Psoas muscle (tissue), 8 donors: ENCODE results near the gene HMOX1. TPM values are rescaled to one million over a fixed set of nuclear protein-coding genes. Genes with fewer than 3 reads are reported as not detected.
A peak's percentile ranks its signal among the peaks of the same experiment; 100 is the strongest.
"Not testable (repeated sequence)": the region's sequence is repeated elsewhere in the genome, so short reads cannot be mapped to it uniquely, and the experiment has no call there.

Experiments used
- ATAC-seq, 4 donors: fragments of 200-7000 bp; cut with Tn5 transposase; one replicate each; pipeline ENCODE4 v1.9.1; 2020; ENCODE audit warnings: moderate library complexity in 3 of 4, mild to moderate bottlenecking in 2 of 4
- DNase-seq, 2 donors: peaks; one replicate each; pipeline ENCODE4 v3.0.0-alpha.2; 2020
- H3K27ac ChIP-seq: fragments of 200-600 bp; one replicate; pipeline ENCODE4 v1.8.0; 2022
- H3K27me3 ChIP-seq, 3 donors: fragments of 200-600 bp in 1 of 3; one replicate each; pipeline versions ENCODE4 v1.6.1 to v1.8.0; 2013 to 2022; ENCODE audit warnings: low read length in 2 of 3, mild to moderate bottlenecking in 2 of 3, moderate library complexity in 1 of 3; ENCODE audit not compliant: insufficient read depth in 3 of 3
- H3K36me3 ChIP-seq, 2 donors: fragments of 200-600 bp in 1 of 2; one replicate each; pipeline versions ENCODE4 v1.6.1 to v1.8.0; 2013 to 2022; ENCODE audit warnings: low read depth in 1 of 2, mild to moderate bottlenecking in 1 of 2, moderate library complexity in 1 of 2; ENCODE audit not compliant: insufficient read depth in 1 of 2
- H3K4me1 ChIP-seq: fragments of 200-600 bp; one replicate; pipeline ENCODE4 v1.8.0; 2022
- H3K4me3 ChIP-seq: fragments of 200-600 bp; one replicate; pipeline ENCODE4 v1.8.0; 2022; ENCODE audit warnings: mild to moderate bottlenecking
- H3K9me3 ChIP-seq: fragments of 200-600 bp; one replicate; pipeline ENCODE4 v1.8.0; 2022
- WGBS, 3 donors: extraction: QIAGEN DNeasy Blood & Tissue Kit; methylation state at CpG; one replicate each; pipeline versions ENCODE4 v1.1.6 to v1.1.7; 2013; 5-methylcytosine and 5-hydroxymethylcytosine counted together
- intact Hi-C, 2 donors: fragments of 100-400 bp; cut with DNase I; formaldehyde crosslinking; loops; one replicate each; pipeline versions ENCODE4 v1.11.0 to v1.14.2; 2022
- polyA plus RNA-seq, 3 donors: library from polyadenylated mRNA; stranded (reverse); fragments of 200-250 nt; gene quantifications; one replicate each; pipeline ENCODE4 v1.2.3, GENCODE V29; 2013
- total RNA-seq, 4 donors: library from RNA; stranded (reverse); fragmentation: NEBNext Ultra II Directional in 2 of 4; extraction: Animal tissue kit (Norgen Biotek cat#: 25700) in 2 of 4; gene quantifications; one replicate each; pipeline versions ENCODE4 v1.2.1 to v1.2.4, GENCODE V29; 2021 to 2023
- TF ChIP-seq, protein P1 (sequence below): fragments of 200-600 bp; IDR thresholded peaks from one replicate; pipeline ENCODE4 v1.8.0; 2022; ENCODE audit warnings: antibody characterized with exemption
- donor health status: healthy with polysubstance abuse.
- donor health status: DM: no; HTN: no; CAD: no; lungs with moderate emphysema.
- donor health status: Bipolar disorder and iron deficiency.
- donor health status: healthy.
- donor health status: DM: yes; HTN: yes; CAD: no.
- donor health status: DM: no; HTN: no; CAD: no.
- donor health status: DM: no; HTN: no; CAD: no.
- donor health status: DM: yes; HTN: yes; CAD: no.

The HMOX1 gene
- total and polyA plus RNA-seq, 7 donors = 20.5 to 249 (median 75.0) TPM

DNA sequence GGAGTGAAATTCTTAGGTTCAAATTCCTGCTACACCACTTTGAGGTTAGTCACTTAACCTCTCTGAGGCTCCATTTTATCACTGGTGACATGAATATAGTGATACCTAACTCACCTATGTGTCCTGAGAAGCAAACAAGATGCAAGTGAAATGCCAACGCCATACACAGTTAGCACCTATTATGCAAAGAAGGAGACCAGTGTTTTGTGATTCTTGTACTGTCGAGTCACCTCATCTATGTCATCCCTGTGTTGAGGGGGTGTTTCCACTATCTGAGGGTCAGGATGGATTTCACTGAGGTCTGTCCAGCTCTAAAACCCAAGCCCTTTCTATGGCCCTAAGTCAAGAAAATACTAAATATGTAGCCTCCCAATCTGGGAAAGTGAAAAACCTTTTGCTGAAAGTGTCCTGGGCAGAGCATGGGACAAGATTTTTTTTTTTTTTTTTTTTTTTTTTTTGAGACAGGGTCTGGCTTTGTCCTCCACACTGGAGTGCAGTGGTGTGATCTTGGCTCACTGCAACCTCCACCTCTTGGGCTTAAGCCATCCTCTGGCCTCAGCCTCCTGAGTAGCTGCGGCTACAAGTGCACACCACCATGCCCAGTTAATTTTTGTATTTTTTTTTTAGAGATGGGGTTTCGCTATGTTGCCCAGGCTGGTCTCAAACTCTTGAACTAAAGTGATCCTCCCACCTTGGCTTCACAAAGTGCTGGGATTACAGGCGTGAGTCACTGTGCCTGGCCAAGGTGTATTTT lies 14.1 kb downstream of the HMOX1 start:
- peaks cover 4% of the 10 kb centered on the region for H3K4me1 ChIP-seq
- H3K36me3 ChIP-seq = peaks cover 0 to 45% of the 10 kb centered on the region in 2 donors
- TF ChIP-seq, protein P1, sequence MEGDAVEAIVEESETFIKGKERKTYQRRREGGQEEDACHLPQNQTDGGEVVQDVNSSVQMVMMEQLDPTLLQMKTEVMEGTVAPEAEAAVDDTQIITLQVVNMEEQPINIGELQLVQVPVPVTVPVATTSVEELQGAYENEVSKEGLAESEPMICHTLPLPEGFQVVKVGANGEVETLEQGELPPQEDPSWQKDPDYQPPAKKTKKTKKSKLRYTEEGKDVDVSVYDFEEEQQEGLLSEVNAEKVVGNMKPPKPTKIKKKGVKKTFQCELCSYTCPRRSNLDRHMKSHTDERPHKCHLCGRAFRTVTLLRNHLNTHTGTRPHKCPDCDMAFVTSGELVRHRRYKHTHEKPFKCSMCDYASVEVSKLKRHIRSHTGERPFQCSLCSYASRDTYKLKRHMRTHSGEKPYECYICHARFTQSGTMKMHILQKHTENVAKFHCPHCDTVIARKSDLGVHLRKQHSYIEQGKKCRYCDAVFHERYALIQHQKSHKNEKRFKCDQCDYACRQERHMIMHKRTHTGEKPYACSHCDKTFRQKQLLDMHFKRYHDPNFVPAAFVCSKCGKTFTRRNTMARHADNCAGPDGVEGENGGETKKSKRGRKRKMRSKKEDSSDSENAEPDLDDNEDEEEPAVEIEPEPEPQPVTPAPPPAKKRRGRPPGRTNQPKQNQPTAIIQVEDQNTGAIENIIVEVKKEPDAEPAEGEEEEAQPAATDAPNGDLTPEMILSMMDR = no peak
- no peak overlapping the region for H3K27ac ChIP-seq
- intact Hi-C loops = no loop called here
- no peak for ATAC-seq
- H3K4me3 ChIP-seq = no peak overlapping the region
- no peak for DNase-seq
- no peaks in the 10 kb centered on the region for H3K27me3 ChIP-seq
- 90 to 93% (median 91%) methylated on average over 5 of the region's 5 CpGs for WGBS, 3 donors
- H3K9me3 ChIP-seq = no peaks in the 10 kb centered on the region

DNA sequence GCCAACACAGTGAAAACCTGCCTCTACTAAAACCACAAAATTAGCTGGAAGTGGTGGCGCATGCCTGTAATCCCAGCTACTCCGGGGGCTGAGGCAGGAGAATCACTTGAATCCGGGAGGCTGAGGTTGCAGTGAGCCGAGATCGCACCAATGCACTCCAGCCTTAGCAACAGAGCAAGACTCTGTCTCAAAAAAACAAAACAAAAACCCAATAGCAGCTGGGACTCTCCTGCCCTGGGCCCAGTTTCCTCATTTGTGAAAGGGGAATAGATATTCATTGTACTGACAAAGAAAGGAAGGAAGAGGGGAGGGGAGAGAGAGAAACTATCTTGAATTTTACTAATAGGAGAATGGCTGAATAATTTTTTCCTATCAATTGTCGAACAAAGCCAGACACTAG lies 15.7 kb downstream of the HMOX1 start:
- H3K4me3 ChIP-seq, intact Hi-C loops, ATAC-seq, DNase-seq, H3K27ac ChIP-seq, H3K27me3 ChIP-seq, H3K4me1 ChIP-seq, H3K9me3 ChIP-seq: not testable (repeated sequence)
- peaks cover 0 to 30% of the 10 kb centered on the region in 2 donors for H3K36me3 ChIP-seq
- 57 to 65% (median 64%) methylated on average over 6 of the region's 6 CpGs for WGBS, 3 donors

DNA sequence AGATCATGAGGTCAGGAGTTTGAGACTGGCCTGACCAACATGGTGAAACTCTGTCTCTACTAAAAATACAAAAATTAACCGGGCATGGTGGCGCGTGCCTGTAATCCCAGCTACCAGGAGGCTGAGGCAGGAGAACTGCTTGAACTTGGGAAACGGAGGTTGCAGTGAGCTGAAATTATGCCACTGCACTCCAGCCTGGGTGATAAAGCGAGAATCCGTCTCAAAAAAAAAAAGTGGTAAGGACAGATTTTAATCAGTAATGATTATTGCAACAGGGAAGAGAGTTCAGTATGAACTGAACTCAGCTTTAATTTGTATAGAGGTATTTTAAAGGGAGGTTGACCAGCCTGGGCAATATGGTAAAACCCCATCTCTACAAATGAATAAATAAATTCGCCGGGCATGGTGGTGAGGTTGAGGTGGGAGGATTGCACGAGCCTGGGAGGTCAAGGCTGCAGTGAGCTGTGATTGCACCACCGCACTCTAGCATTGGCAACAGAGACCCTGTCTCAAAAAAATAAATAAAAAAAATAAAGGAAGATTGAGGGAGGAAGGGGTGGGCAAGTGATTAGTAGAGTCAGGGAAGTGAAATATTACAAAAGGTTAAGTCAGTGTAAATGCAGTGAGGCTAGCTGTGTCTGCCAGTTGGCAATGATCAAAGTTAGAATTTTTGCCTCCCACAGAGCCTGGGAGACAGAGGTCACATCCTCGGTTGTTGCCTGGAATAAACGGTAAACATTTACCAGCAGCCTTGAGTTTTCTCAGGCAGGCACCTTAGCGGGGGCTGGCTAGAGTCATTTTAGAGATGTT lies 16.4 kb downstream of the HMOX1 start:
- TF ChIP-seq, protein P1 = no peak
- H3K4me1 ChIP-seq = peaks cover 9% of the 10 kb centered on the region
- no peaks in the 10 kb centered on the region for H3K9me3 ChIP-seq
- H3K27me3 ChIP-seq = no peaks in the 10 kb centered on the region
- H3K36me3 ChIP-seq = peaks cover 0 to 23% of the 10 kb centered on the region in 2 donors
- no peak for ATAC-seq
- intact Hi-C loops = no loop called here
- no peak overlapping the region for H3K27ac ChIP-seq
- WGBS, 3 donors = 72 to 76% (median 75%) methylated on average over 13 of the region's 13 CpGs
- H3K4me3 ChIP-seq = no peak overlapping the region
- no peak for DNase-seq

DNA sequence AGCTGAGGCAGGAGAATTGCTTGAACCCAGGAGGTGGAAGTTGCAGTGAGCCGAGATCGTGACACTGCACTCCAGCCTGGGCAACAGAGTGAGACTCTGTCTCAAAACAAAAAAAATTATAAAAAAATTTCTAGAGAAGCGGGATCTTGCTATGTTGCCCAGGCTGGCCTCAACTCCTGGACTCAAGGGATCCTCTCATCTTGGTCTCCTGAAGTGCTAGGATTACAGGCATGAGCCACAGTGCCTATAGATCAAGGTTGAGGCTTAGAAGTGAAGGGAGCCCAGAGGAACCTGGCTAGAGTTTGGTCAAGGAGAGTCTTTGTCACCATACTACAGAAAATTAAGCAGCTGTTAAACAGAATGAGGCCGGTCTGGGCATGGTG lies 17.7 kb downstream of the HMOX1 start:
- Histone ChIP-seq H3K27me3 (no peaks in the 10 kb centered on the region), H3K9me3 (no peaks in the 10 kb centered on the region), H3K4me3 (no peak overlapping the region), H3K4me1 (peaks cover 9% of the 10 kb centered on the region), H3K36me3 (peaks cover 0 to 18% of the 10 kb centered on the region in 2 donors), H3K27ac (no peak overlapping the region)
- DNase-seq (no peak), ATAC-seq (no peak)
- intact Hi-C loops = no loop called here
- TF ChIP-seq, protein P1 = no peak
- 97 to 98% (median 97%) methylated on average over 4 of the region's 4 CpGs for WGBS, 3 donors

DNA sequence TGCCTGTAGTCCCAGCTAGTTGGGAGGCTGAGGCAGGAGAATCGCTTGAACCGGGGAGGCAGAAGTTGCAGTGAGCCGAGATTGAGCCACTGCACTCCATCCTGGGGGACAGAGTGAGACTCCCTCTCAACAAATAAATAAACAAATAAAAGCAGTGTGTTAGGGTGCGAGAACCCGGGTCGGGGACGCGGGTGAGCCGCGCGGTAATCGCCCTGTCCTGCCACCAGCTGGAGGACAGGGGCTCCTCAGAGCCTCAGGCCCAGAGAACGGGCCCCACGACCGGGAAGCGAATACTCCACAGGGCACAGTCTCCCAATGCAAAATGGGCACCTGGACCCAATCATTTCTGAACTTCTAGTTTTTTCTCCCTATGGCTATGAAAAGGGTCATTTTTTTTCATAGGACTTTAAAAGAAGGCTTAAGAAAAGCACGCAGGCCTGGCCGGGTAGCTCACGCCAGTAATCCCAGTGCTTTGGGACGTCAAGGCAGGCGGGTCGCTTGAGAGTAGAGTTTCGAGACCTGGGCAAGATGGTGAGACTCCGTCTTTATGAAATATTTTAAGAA lies 18.3 kb downstream of the HMOX1 start:
- intact Hi-C loops = no loop called here
- peak overlapping the region; percentile 62 for H3K27ac ChIP-seq
- ATAC-seq (peak in 2 of 4 donors; percentile 1 to 9), DNase-seq (no peak)
- peaks cover 9% of the 10 kb centered on the region for H3K4me1 ChIP-seq
- H3K9me3 ChIP-seq = no peaks in the 10 kb centered on the region
- 62 to 69% (median 63%) methylated on average over 24 of the region's 24 CpGs for WGBS, 3 donors
- TF ChIP-seq, protein P1 = no peak
- H3K36me3 ChIP-seq = peaks cover 0 to 18% of the 10 kb centered on the region in 2 donors
- H3K4me3 ChIP-seq = peak overlapping the region; percentile 86
- H3K27me3 ChIP-seq = no peaks in the 10 kb centered on the region
